UCSD-AML1 (cell line): ENCODE measurements around the gene TMPRSS11A.

ENCODE experiments used
- DNase-seq: peaks from one replicate; lab custom pipeline; 2025; ENCODE audit not compliant: unreplicated experiment; lab: John Stamatoyannopoulos, UW

The TMPRSS11A gene

DNA sequence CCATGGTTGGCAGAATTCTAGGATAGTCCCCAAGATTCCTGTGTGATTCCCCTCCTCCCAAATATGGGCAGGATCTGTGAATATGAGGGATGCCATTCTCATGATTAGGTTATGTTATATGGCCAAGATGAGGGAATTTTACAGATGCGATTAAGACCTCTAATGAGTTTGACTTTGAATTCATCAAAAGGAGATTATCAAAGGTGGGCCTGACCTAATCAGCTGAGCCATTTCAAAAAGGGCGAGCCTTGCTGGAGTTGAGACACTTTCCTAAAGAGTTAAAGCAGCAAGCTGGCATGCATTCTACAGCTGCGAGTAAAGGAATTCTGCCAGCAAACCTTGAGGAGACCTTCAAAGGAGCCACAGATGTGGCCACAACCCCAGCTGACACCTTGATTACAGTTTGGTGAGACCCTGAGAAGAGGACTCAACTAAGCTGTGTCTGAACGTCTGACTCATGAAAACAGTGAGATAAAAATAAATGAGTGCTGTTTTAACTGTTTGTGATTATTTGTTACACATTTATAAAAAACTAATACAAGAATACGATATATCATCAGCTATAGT lies 47.8 kb downstream of the TMPRSS11A start:
- no peak for DNase-seq

DNA sequence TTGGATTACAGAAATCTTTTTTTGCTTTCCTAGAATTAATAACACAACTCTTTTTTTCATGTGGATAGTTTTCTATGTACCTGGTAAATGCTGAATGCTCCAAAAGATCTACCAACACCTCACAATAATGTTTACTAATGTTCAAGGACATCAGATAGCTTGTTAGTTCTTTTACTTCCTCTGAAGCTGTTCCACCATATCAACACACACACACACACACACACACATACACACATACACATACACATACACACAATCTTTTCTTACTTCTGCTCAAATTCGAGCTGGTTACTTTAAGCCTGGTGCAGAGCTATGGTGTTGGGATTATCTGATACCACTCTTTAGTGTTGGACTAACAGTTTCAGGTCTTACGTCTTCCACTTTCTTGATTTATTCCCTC lies 51.2 kb downstream of the TMPRSS11A start:
- DNase-seq = no peak

DNA sequence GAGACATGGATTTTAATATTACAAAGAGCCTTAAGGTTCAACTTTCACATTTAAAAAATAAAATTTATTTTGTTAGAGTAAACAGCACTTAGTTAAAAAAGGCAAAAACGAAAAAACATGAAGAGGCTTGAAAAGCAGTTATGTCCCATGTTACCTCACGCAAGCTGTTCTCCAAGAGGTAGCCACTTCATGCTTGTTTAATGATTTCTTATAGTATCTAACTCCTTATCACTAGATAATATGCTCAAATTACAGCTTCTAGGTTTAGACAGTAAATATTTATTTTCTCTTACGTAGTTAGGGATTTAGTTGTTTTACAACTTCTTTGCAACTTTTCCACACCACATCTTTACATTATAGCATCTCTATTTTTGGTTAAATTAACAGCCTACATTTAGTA lies 51.7 kb downstream of the TMPRSS11A start:
- DNase-seq = no peak

DNA sequence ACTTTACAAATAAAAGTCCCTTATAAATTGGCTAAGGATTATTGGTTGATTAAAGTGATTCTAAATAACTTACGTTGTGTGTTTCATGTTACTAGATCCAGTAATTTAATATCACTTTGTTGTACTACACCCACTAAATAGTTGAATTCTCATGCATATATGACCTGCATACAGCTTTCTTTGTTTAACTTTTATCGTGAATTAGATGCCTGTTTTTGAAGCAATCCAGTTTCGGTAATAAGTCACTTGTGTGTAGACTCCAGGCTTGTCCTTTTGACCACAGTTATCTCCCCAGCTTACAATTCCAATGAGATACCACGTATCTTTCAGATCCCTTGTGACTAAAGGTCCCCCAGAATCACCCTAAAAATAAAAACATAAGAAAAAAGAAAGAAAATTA lies 52.2 kb downstream of the TMPRSS11A start:
- DNase-seq = no peak

DNA sequence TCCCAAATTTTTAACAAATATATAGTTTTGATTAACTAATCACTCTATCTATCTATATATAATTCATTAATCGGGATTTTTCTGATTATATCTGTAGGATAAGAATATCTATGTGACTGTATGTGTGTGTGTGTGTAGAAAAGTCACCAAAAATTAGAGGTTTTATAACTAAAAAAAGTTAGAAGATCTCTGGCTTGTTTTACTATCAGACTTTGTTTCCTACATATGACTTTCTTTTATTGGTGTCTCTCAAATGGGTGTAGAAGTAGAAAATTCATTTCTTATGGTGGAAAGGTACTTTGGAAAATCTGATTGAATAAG lies 52.7 kb downstream of the TMPRSS11A start:
- no peak for DNase-seq

DNA sequence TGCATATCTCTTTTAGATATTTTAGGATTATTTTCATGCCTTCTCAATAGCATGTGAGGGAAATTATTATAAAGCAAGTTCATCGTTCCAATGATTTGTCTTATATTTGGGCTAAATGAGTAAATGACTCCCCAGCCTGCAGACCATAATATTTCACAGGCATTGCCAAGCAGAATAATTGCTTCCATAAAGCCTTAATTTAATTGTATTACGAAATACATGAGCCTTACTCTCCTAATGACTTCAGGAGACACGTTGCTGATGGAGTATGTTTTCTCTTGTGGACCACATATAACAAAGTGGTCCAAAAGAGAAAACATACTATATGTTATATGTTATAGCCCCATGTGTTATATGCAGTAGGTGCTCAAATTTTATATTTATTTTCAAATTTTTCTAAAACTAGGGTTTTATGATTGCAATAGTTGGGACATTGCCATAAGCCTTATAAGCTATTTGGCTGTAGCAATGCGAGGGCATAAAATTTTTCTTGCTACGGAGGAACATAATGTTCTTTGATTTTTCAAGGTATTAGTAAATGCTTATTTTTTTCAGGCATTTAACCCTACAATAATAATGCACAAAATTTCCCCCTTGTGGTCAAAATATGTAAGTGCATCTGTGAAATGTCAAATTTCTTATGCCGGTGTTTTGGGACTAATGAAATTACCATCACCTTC lies 53.2 kb downstream of the TMPRSS11A start:
- DNase-seq = no peak

DNA sequence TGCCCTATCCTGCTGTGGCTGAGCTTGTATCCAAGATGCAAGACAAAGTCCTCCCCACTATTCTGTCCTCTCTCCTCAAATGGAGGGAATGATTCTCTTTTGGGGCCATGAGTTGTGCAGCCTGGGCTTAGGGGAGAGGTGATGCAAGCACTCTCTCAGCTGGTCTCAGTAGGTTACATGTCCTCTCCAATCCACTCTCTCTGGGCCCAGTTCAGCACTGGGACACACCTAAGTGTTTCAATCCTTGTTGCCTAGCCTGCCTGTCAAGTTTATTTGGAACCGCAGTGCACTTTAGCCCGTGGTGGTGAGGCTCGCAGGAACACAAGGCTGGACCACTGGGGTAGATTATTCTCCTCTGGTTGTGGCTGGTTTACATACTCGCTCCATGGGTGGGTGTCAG lies 55.6 kb downstream of the TMPRSS11A start:
- DNase-seq = no peak

DNA sequence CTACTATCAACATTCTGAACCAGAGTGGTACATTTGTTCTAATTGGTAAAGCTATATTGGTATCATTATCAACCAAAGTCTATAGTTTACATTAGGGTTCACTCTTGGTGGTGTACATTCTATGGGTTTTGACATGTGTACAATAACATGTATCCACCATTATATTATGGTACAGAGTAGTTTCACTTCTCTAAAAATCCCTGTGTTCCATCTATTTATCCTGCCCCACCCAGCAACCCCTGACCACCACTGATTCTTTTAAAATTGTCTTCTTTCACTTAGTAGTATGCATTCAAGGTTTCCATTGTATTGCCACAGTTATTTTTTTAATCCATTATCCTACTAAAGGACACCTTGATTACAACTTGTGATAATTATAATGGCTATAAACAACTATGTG lies 64.2 kb downstream of the TMPRSS11A start:
- no peak for DNase-seq

DNA sequence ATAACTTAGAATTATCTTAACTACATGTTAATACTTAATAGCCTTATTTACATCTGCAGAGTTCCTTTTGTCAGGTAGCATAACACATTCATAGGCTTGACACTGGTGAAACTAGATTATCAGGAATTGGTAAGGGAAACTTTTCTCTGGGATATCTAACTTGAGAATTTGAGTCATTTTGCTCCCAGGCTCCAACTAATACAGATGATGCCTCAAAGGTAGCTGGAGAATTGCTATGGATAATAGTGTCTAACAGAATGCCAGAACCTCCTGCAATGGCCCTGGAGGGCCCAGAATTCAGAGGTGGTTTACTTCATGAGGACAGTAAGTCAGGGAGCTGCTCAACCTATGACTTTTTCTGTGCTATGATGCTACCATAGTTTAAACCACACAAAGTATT lies 65.6 kb downstream of the TMPRSS11A start:
- no peak for DNase-seq

DNA sequence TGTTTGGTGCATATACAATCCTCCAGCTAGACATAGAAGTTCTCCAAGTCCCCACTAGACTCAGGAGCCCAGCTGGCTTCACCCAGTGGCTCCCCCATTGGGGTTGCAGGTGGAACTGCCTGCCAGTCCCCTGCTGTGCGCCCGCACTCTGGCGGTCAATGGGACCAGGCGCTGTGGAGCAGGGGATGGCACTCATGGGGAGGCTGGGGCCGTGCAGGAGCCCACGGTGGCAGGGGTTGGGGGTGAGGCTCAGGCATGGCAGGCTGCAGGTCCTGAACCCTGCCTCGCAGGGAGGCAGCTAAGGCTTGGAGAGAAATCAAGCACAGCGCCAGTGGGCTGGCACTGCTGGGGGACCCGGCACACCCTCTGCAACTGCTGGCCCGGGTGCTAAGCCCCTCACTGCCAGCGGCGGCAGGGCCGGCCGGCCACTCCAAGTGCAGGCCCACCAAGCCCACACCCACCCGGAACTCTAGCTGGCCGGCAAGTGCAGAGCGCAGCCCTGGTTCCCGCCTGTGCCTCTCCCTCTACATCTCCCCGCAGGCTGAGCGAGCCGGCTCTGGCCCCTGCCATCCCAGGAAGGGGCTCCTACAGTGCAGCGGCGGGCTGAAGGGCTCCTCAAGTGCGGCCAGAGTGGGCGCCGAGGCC lies 66.8 kb downstream of the TMPRSS11A start:
- DNase-seq = no peak

DNA sequence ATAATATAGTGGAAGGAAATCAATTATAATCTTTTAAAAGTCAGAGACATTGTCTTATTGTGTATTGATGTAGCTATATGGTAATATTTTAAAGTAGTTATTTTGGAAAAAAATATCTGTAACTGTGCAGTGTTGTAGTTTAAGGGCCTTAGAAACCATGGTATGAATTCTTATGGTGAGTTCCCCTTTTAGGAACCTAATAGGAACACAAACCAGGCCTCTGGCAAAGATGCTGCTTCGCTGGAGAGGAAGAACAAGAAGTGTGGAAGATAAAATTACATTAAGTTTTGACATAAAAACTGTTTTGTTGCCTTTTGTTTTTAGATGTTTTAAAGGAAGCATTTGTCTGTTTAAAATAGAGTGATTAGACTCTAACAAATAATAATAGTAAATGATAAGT lies 68.6 kb downstream of the TMPRSS11A start:
- DNase-seq = no peak

DNA sequence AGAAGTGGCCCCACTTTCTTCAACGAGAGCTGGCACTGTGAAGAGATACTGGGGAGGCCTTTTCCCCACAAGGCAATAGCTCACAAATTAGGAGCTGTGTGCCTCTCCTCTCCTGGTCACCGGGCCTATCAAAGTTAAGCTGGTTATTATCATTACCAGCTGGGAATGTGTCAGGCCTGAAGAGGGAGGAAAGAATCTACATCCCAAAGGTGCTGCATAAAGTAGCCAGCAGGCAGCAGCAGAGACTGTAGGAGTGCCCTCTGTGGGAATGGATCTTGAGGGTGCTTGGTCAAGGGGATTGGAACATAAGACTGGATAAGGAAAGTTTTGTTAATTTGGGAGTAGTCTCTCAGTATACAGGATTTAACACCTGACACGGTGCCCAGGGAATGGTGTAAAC lies 70.4 kb downstream of the TMPRSS11A start:
- DNase-seq = no peak

DNA sequence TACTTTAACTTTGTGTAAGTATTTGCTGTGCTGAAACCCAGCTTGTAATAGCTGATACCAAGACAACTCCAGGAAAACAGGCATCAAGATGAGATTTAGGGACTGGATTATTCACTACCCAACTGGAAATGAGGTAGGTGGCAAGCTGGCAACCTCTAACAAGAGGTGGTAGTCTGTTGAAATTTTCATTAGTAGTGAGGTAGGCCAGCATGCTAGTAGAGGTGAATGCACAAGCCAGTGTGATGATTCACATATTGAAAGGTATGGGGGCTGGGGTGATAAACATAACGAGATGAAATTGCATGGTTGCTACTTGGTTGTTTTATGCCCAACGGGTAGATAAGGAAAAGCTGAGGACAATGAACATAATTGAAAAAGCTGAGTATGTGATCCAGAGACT lies 71.0 kb downstream of the TMPRSS11A start:
- DNase-seq = no peak

DNA sequence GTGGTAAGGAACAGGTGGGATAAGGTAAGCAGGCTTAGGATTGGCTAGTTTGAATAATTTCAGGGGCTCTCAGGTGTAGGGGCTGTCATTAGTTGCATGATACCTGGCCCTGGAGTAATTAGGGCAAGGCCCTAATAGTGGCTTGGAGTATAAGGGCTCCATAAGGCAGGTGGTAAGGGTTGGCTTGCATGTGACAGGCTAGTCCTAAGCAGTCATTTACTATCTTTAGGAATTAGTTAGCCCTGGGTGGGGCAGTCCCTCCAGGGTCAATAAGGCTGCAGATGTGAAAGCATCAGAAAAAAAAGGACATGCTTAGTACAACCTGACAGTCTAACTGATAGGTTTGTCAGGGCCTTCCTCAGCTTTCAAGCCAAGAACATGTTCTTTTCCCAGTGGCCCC lies 71.6 kb downstream of the TMPRSS11A start:
- DNase-seq = no peak

DNA sequence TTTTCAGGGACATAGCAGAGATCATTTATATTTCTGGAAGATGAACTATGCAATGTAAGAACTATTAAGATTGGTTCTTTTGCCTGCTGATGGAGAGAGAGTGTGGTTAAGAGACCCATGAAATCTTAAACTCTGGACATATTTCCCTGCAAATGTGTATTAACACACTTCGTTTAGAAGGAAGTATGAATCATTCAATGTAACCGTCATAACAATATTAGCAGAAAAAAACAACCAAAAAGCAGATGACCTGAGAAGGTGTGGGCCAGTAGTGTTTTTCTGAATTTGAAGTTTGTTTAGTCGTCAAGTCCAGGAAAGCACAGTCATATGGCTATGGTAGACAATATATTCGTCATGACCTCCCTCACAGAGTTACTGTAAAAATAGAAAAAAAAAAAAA lies 77.0 kb downstream of the TMPRSS11A start:
- no peak for DNase-seq

DNA sequence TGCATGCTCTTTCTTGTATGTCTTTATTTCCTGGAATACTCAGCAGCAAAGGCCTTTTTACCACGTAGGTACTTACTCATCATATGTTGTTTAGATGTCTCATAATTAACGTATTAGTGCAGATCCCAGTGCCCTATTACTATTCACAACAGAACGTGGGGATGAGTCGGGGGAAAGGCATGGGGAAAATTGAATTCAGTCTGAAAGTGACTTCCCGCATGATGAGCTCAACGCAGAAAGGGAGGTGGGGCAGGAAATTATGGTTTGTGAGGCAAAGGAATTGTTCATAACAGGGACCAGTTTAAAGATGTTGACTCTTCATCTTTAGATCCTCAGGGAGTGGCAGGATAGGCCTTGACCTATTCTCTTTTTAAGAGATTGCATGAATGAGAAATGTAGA lies 77.5 kb downstream of the TMPRSS11A start:
- DNase-seq = no peak

DNA sequence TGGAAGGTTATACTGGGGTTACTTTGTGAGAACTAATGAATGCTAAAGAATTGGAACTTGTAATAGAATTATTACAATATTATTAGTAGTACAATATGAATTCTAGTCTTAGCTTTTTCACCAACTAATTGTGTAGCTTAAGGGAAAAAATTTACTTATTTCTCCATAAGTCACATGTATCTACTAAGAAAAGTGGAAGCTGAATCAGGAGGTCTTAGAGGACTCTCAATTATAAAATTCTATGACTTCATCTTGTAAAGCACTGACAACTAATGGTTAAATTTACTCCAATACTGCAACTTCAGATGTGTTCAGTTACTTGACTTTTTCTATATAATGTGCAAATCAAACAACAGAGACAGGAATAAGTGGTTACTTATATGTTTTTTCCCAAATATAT lies 78.6 kb downstream of the TMPRSS11A start:
- no peak for DNase-seq

DNA sequence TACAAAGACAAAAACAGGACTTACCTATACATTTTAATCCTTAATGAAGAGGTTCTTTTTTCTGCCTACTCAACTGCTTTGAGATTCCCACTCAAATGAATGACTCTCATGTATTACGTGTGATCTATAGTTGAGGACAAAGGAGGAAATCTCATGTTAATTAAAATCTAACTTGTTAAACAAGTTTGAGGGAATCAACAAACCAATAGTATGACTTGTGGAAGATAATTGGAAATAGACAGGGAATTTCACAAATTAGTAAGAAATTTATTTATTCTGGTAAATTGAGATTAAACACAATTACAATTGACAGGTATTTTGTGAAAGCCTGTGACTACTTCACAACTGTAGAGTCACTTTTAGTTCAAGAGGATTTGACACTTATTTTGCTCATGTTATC lies 79.4 kb downstream of the TMPRSS11A start, which contains the start of gene TMPRSS11D:
Gene TMPRSS11D, minus strand, starts transcription at position 101 of the 400 bp plus-strand sequence. Its CDS starts 69 bp downstream, at position 32.
- DNase-seq = no peak

DNA sequence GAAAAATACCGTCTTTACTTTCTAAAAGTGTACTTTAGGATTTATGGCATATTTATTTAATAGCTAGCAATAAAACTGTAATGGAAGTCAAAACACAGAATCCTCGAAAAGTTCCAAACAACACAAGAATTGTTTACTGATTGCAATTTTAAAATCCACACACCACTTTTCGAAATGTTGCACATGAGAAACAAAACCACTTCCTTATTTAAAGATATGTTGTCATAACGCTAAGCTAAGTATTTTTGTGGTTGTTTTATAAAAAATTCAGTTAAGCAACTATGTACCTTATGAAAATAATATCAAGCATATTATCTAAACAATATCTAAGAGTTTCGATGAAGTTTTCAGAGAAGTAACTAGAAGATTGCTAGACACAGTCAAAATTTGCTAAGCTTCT lies 79.8 kb downstream of the TMPRSS11A start:
- DNase-seq = no peak

DNA sequence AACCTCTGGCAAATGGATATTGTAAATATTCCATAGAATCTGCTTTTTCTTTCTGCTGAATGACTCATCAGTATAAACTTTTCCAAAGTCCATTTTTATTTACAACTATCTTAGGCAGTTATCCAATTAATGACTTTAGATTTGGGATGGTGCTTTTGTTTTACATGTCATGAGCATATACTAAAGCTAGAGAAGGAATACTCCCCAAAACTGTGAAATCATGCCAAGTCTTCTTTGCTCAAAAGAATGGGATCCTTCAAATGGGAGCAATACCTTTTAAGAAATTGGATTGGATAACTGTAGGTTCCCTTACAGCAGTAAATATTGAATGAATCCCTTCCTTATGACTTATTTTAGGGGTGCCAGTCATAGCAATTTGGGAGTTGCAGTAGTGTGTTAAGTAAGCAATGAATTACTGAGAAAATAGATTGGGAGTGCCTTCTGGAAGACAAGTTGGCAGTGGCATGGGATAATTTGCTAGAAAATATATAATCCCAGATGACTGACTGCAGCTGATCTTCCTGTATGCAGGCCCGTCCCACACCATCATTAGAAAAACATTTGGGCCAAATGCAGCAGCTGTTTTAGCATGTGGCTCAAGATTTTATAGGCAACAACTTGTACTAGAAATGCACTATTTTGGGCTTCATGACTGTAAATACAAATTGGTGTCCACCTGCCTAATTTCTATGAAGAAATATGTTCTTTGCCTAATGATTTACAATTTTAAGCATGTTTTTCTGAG lies 82.3 kb downstream of the TMPRSS11A start:
- DNase-seq = no peak

DNA sequence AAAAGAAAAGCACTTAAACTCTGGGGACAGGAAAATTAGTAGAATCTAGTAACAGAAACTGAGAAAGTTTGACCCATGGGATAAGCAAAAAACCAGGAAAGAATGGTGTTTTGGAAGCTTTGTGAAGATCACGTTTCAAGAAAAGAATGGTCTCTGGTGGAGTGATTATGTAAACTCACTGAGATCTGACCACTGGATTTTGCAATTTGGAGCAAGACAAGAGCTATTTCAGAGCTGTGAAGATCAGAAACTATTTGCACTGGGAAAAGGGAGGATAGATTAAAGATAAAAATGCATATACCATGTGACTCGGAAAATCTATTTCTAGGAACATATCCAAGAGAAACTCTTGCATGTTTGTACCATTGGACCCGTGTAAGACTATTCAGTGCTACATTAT lies 83.8 kb downstream of the TMPRSS11A start:
- DNase-seq = no peak

DNA sequence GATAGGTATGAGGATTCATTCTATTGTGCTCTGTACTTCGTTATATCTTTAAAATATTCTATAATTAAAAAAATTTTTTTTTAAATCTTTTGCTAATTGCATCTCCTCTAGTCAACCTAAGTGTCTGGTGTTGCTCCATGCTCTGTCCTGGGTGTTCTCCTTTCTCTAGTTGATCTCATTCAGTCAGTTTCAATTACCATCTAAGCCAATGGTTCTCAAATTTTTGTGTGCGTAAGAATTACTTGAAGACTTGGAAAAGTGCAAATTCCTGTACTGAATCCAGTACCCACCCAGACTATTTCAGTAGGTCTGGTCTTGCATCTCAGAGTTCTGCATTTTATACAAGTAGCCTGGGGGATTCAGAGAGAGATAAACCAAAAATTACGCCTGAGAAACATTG lies 86.2 kb downstream of the TMPRSS11A start:
- no peak for DNase-seq
